Skeletal muscle satellite cell (primary cell): Measurements from ENCODE around the gene CFAP206.

Experiments used
- H3K27me3 ChIP-seq: 2 replicates; pipeline ENCODE4 v1.7.0; 2013; ENCODE audit warnings: low read length; ENCODE audit not compliant: control insufficient read depth, insufficient read depth
- H3K36me3 ChIP-seq: 2 replicates; pipeline ENCODE4 v1.7.0; 2013; ENCODE audit warnings: mild to moderate bottlenecking, control low read depth, low read length; ENCODE audit not compliant: insufficient read depth
- H3K4me1 ChIP-seq: 2 replicates; pipeline ENCODE4 v1.7.0; 2013; ENCODE audit warnings: low read length; ENCODE audit not compliant: control insufficient read depth, insufficient read depth
- H3K4me2 ChIP-seq: 2 replicates; pipeline ENCODE4 v1.7.0; 2013; ENCODE audit warnings: mild to moderate bottlenecking, low read length
- H3K4me3 ChIP-seq: 2 replicates; pipeline ENCODE4 v1.7.0; 2013; ENCODE audit warnings: low read length
- H3K9ac ChIP-seq: 2 replicates; pipeline ENCODE4 v1.7.0; 2013; ENCODE audit warnings: mild to moderate bottlenecking, low read depth, low read length, moderate library complexity
- H3K9me3 ChIP-seq: replicated peaks from 2 replicates; pipeline ENCODE4 v1.7.0; 2013; ENCODE audit warnings: mild to moderate bottlenecking, control low read depth, low read length

CFAP206 gene

DNA sequence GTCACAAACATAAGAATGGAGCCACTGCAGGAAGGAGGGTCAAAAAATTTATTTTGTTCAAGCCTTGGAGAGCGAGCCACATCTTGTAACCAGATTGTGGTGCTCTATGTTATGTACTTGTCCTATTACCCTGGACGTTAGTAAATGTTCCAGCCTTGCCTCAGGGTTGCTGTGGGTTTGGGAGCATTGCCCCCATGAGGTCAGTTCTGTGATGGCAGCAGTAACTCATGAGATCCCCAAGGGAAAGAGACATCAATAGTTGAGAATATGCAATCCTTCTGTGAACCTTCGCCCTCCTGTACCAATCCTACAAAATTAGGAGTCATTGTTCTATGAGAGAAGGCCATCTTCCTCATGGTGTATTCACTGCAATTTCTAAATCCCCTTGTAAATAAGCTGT lies 16.4 kb upstream of the CFAP206 start:
- Histone ChIP-seq H3K27me3 (no peaks in the 10 kb centered on the region), H3K36me3 (no peaks in the 10 kb centered on the region), H3K9me3 (no peaks in the 10 kb centered on the region), H3K4me3 (no peak overlapping the region), H3K4me1 (no peaks in the 10 kb centered on the region), H3K4me2 (no peak overlapping the region), H3K9ac (no peak overlapping the region)

DNA sequence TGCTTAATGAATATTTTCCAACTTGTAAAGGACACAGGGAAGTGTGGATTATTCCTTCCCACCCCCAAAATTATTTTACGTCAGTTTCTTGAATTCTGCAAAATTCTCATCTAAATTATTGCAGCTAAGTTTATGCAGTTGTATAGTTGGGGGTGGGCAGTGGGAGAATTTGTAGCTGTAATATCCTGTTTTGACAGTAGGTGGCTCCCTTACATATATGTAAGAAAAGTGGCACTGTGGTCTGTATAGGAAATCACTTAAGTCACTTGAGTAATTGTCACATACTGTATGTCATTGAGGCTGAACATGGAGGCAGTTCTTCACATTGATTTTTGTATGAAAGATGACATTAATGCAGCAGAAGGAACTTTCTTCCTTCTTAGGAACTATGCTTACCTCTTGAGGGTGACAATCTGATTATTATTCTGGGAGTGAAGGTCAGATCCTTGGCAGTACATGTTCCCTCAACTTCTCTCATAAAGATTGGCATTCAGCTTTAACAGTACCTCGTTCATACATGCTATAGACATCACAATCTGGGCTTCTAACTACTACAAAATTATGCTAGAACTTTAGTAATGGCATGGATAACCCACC lies 14.6 kb upstream of the CFAP206 start:
- Histone ChIP-seq H3K4me2 (no peak overlapping the region), H3K4me3 (no peak overlapping the region), H3K9me3 (no peaks in the 10 kb centered on the region), H3K9ac (no peak overlapping the region), H3K36me3 (no peaks in the 10 kb centered on the region), H3K27me3 (no peaks in the 10 kb centered on the region), H3K4me1 (no peaks in the 10 kb centered on the region)

DNA sequence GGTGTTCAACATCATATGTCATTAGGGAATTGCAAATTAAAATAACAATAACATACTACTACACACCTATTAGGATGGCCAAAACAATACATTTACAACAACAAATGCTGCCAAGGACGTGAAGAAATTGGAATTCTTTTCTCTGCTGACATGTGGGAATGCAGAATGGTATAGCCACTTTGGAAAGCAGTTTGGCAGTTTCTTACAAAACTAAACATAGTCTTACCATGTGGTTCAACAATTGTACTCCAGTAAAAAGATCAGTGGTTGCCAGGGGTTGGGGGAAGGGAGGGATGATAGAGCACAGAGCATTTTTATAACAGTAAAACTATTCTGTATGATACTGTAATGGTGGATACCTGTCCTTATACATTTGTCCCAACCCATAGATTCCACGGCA lies 12.3 kb upstream of the CFAP206 start:
- Histone ChIP-seq H3K4me2 (no peak overlapping the region), H3K9me3 (no peaks in the 10 kb centered on the region), H3K27me3 (no peaks in the 10 kb centered on the region), H3K4me3 (no peak overlapping the region), H3K9ac (no peak overlapping the region), H3K36me3 (no peaks in the 10 kb centered on the region), H3K4me1 (no peaks in the 10 kb centered on the region)

DNA sequence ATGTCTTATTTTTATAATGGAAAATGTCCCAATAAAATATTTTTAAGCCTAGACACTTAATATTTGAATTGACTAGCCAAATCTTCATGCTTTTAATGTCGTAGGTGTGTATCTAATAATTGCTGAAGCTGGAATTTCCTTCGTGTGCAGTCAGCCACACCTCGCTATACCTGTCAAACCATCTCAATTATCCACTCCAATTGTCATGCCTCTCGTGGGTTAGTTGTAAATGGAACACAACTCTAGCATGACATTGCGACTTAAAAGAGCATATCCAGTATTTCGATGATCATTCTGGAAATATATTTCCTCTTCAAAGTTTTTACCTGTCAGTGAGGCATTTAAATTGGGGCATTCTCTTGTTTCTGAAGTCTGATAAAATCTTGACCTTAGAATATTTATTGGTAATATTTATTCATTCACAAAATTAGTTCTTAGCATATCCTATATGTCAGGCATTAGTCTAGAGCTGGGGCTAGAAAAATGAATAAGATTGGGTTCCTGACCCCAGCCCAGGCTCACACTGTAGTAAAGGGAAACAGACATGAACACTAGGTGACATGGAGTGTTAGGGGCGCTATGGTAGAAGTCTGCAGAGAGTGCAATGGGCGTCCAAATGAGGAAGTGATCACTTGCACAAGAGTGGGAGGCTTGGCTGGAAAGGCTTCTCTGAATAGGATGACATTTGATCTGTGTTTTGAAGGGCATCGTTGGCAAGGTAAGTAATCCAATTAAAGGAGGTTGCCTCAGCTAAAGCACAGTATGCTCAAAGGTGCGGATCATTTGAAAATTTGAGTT lies 11.0 kb upstream of the CFAP206 start:
- H3K4me1 ChIP-seq, result no peaks in the 10 kb centered on the region
- H3K4me2 ChIP-seq, result no peak overlapping the region
- no peaks in the 10 kb centered on the region for H3K27me3 ChIP-seq
- no peak overlapping the region for H3K4me3 ChIP-seq
- no peaks in the 10 kb centered on the region for H3K9me3 ChIP-seq
- no peaks in the 10 kb centered on the region for H3K36me3 ChIP-seq
- H3K9ac ChIP-seq, result no peak overlapping the region

DNA sequence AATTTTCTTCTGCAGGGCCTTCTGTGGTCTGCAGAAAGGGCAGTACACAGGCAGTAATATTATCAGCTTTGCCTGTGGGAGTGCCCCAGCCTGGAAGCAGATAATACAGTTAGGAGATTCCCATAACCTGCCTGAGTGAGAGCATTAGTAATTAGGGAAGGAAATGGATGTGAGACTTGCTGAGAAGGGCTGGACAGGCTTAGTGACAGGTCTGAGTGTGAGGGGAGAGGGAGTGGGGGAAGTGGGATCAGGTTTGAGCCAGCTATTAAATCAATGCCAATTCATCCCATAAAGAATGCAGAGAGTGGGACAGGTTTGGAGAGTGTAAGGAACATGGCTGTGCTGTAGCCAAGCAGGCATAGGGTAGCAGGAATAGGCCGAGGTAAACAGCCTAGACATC lies 10.1 kb upstream of the CFAP206 start:
- no peak overlapping the region for H3K4me3 ChIP-seq
- H3K9me3 ChIP-seq, result no peaks in the 10 kb centered on the region

DNA sequence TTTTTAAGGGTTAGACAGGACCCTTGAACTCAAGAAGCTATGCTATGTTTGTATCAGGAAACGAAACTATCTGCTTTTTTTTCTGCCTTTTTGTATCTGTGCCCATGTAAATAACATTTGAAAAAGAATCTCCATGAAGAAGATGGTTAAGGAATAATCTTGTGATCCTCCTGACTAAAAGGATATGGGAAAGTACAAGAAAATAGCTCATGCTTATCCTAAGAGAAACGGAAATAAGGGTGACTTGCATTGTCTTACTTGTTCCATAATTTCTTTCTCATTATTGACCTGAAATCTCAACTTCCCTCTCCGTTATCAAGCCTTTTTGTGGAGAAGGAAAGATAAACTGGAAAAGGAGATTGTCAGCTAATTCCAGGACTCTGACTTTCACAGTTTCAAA lies 5.9 kb upstream of the CFAP206 start:
- H3K4me3 ChIP-seq, result no peak overlapping the region
- H3K9me3 ChIP-seq, result no peaks in the 10 kb centered on the region
- H3K36me3 ChIP-seq, result no peaks in the 10 kb centered on the region
- no peak overlapping the region for H3K9ac ChIP-seq
- H3K27me3 ChIP-seq, result no peaks in the 10 kb centered on the region
- H3K4me1 ChIP-seq, result no peaks in the 10 kb centered on the region
- no peak overlapping the region for H3K4me2 ChIP-seq

More for the DNA sequence above, 10.1 kb upstream of the CFAP206 start:
- H3K4me2 ChIP-seq, result no peak overlapping the region
- H3K4me1 ChIP-seq, result no peaks in the 10 kb centered on the region
- H3K27me3 ChIP-seq, result no peaks in the 10 kb centered on the region
- H3K36me3 ChIP-seq, result no peaks in the 10 kb centered on the region
- no peak overlapping the region for H3K9ac ChIP-seq

DNA sequence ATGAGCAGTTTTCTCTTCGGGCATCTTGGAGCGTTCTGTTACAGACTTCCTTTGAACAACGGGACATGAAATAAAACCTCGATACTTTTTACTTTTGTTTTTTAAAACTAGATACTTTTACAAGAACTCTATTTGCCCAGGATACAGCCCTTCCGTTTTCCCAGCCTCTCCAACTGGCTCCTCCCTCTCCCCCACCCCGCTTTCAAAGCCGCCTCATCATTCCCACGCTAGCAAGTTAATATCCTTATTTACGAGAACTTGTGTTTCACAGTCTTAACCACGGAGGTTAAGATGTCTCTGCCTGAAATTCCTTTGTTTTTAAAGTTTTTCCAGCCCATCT lies 241 bp upstream of the CFAP206 start:
- peaks cover 10% of the 10 kb centered on the region for H3K27me3 ChIP-seq
- peak overlapping the region; percentile 95 for H3K4me3 ChIP-seq
- peak overlapping the region; percentile 72 for H3K9ac ChIP-seq
- no peaks in the 10 kb centered on the region for H3K9me3 ChIP-seq
- peaks cover 3% of the 10 kb centered on the region for H3K4me1 ChIP-seq
- peak overlapping the region; percentile 82 for H3K4me2 ChIP-seq
- H3K36me3 ChIP-seq, result no peaks in the 10 kb centered on the region

DNA sequence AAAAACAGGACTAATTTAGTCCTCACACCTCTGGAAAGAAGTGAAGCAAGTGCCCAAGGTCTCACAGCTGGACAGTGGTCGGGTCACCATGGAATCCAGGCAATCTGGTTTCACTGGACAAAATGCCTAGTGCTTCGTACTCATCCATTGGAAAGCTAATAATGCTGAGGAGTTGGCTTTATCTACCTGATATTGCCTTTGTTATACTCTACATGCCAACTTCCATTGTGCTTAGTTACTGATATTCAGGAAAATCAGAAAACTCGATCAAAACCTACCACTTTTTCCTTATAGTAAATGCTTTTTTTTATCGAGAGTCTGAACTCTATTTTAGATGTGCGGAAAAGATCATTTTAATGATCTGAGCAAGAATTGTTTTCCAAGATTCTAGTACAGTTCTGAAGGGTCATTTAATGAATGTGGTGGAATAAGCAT lies 966 bp downstream of the CFAP206 start:
- Histone ChIP-seq H3K9me3 (no peaks in the 10 kb centered on the region), H3K4me3 (peak overlapping the region; percentile 95), H3K9ac (peak overlapping the region; percentile 53), H3K4me2 (peak overlapping the region; percentile 82), H3K27me3 (peaks cover 10% of the 10 kb centered on the region), H3K4me1 (peaks cover 3% of the 10 kb centered on the region), H3K36me3 (no peaks in the 10 kb centered on the region)

DNA sequence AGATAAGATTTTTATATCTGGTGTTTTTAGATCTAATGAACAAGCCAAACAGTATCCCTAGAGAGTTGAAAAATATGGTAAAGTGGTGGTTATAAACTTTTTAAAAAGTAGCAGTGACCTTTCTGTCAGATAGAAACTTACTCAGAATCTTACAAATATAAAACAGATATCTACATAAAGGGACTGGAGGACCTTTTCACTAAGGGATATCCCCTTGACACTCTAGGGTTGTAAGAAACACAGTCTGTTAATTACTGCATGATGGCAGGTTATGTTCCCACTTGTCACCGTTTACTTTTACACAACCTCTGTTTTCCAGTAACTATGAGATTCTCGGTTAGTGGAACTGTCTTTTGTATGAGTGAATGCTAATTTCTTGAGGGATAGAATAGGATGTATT lies 11.5 kb downstream of the CFAP206 start:
- Histone ChIP-seq H3K4me3 (no peak overlapping the region), H3K4me1 (no peaks in the 10 kb centered on the region), H3K27me3 (peaks cover 8% of the 10 kb centered on the region), H3K4me2 (no peak overlapping the region), H3K9ac (no peak overlapping the region), H3K9me3 (no peaks in the 10 kb centered on the region), H3K36me3 (no peaks in the 10 kb centered on the region)

DNA sequence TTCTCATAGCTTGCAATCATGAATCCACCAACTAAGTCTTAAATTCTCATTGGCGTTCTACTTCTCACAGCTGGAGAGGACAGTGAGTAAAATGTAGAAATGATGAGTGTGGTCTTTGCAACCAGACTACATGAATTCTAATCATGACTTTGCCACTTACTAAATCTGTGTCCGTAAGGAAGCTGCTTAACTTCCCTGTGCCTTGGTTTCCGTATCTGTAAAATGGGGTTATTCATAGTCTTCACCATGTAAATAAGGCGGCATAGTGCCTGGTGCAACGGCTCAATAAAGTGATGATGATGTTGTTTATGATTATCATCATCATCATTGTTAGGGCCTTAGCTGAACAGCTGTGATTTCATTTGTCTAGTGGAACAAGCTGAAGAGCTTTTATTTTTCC lies 12.6 kb downstream of the CFAP206 start:
- H3K36me3 ChIP-seq, result no peaks in the 10 kb centered on the region
- H3K9ac ChIP-seq, result no peak overlapping the region
- no peaks in the 10 kb centered on the region for H3K4me1 ChIP-seq
- peaks cover 12% of the 10 kb centered on the region for H3K27me3 ChIP-seq
- no peaks in the 10 kb centered on the region for H3K9me3 ChIP-seq
- H3K4me3 ChIP-seq, result no peak overlapping the region
- no peak overlapping the region for H3K4me2 ChIP-seq

DNA sequence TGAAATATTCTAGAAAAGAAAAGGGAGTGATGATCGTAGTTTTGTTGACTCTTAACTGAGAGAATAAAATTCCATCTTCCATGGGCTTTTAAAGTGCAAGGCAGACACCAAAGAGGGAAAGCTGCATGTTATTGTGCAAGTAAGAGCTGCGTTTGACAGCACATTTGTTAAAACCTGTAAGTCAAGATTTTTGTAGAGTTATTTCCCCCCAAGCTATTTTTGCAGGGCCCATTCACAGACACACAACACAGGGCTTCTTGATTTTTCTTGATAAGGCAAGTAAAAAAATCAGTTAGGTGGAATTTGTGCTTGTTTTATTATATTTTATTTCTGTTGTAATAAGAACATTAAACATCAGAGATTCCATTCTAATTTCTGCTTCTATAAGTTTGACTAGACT lies 13.8 kb downstream of the CFAP206 start:
- H3K36me3 ChIP-seq, result no peaks in the 10 kb centered on the region
- H3K9me3 ChIP-seq, result no peaks in the 10 kb centered on the region
- no peak overlapping the region for H3K4me3 ChIP-seq
- H3K27me3 ChIP-seq, result peaks cover 9% of the 10 kb centered on the region
- no peak overlapping the region for H3K4me2 ChIP-seq
- H3K9ac ChIP-seq, result no peak overlapping the region
- H3K4me1 ChIP-seq, result no peaks in the 10 kb centered on the region

DNA sequence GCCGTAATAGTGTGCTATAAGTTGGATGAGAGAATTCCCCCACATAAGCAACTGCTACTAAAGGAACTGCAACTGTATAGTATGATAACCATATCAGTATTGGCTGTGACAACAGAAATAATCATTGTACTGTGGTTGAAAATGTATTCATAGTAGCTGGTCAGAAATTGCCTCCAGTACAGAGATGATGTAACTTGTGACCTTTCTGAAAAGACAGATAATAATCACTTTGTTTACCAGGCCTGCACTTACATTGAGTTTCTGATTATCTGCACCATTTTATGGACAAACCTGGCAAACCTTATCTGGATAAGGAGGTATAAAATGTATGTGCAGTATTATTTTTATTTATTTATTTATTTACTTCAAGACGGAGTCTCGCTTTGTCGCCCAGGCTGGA lies 19.0 kb downstream of the CFAP206 start:
- Histone ChIP-seq H3K4me3 (no peak overlapping the region), H3K9ac (no peak overlapping the region), H3K36me3 (no peaks in the 10 kb centered on the region), H3K27me3 (peaks cover 4% of the 10 kb centered on the region), H3K4me1 (no peaks in the 10 kb centered on the region), H3K4me2 (no peak overlapping the region), H3K9me3 (no peaks in the 10 kb centered on the region)
